GM12873 (cell line): ENCODE measurements around the gene NEK10.

Source experiments
- CTCF ChIP-seq: IDR thresholded peaks from 2 replicates; pipeline ENCODE4 v1.5.1; 2012; ENCODE audit warnings: low read depth, mild to moderate bottlenecking, moderate library complexity, low read length, control low read depth; ENCODE audit not compliant: insufficient read depth; ENCODE audit errors: missing control alignments

The NEK10 gene

GRCh38 chr3:27384191-27384590 lies 15.0 kb upstream of the NEK10 start:
- no peak for TF ChIP-seq CTCF

- no peak for TF ChIP-seq CTCF
Measured at GRCh38 chr3:27380433-27381357, 11.5 kb upstream of the NEK10 start.

DNA sequence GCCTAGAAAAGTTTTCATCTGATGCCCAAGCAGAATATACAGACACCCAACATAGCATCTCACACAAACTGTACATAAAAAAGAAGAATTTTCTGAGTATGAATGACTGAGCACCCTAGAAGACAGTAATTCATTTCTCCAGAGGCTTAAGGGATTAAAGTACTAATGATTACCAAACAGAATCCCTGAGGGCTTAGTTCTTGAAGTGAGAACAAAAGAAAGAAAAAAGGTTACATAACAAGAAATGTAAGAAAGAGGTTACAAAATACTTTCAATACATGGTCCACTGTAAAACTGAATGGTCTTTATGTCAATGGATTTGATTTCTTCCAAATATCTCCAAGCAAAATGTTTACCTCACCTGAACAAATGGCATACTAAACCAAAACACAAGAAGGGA lies 9.1 kb upstream of the NEK10 start:
- no peak for TF ChIP-seq CTCF

DNA sequence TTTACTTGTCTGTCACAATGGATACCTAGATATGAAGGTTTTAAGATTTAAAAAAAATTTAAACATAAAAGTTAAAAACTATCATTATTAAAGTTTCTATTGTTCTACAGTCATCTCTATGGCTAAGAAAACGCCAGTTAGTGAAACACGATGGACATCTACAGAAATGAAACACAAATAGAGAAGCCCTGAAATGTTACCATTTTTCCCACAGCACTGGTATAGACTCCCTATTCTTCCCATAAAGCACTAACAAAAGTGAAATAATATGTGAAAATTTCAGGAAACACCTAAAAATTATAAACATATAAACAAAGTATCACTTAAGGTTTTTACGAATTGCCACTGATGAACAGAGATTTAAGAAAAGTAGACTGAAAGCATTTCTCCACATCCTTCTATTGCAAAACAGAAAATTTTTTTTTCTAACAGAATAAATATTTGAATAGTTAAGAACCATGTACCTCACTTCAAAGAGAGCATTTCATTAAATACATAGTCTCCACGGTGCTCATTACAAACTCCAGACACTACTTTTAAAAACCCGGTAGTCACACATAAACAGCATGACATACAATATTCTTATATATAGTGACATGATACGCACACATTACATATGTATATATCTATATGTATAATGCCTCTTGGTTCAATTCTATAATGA lies 7.1 kb upstream of the NEK10 start:
- no peak for TF ChIP-seq CTCF

DNA sequence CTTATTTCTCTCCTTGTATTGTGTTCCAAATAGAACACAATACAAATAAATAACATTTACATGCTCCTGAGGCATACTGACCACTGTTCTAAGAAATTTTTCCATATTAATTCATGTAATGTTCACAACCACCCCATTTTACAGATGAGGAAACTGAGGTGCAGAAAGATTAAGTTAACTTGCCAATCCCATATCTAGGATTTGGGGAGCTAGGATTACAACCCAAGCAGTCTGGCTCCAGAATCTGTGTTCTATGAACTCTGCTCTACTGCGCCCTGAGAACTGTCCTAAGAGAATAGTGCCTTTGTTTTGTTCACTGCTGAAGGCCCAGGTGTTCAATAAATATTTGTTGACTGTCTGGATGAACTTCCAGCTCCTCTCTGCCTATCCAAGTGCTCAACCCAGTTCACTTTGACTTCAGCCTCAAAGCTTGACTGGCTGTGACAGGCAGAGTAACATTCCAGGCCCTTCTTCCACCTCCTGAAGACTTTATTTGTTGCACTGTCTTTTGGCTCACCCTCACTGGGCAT lies 3.1 kb downstream of the NEK10 start:
- TF ChIP-seq CTCF = no peak

DNA sequence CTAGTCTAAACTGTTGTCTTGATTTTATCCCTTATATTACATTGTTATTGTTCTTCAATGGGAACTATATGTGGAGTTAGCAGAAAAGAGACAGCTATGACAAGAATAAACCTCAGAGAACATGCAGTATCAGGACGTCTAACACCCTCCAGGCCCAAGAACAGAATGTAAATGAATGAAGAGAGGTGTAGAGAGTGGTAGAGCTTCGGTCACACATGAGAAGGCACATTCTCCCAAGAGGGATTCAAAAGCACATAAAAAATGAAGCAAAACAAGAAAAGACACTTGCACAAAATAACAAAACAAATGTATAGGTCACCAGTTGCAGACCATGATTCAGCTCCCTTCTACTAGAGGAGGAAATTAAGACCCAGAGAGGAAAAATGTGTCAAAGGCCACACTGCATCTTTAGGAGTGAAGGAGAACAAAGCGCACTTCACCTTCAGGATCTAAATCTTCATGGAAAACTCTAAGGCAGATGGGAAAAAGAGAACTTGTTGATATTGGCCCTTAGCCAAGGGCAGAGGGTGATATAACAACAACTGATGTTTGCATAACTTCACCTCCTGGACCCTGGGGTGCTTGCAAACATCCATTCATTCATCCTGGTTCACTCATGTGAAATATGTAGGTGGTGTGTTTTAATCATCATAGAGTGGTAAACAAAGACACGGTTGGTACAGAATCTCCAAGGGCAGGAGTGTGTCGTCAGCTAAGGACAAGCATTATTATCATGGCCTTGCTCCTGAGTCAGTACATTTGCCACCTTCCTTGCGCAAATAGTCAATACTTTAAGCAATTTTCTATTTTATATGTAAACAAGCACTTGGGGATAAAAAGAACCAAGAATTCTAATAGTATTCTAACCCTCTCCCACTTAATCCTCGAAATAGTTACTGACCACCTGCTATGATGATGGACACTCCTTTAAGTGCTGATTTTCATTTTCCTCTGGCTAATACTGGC lies 8.8 kb downstream of the NEK10 start:
- no peak for TF ChIP-seq CTCF
